GM19397 (cell line): ENCODE data around the gene CLK1.
A peak's percentile ranks its signal among the peaks of the same experiment; 100 is the strongest.
"Not testable (repeated sequence)": the region's sequence is repeated elsewhere in the genome, so short reads cannot be mapped to it uniquely, and the experiment has no call there.

Experiments used
- ATAC-seq: cut with Tn5 transposase; IDR thresholded peaks from one replicate; pipeline ENCODE4 v1.9.1; 2021; ENCODE audit warnings: mild to moderate bottlenecking, moderate library complexity; ENCODE audit not compliant: unreplicated experiment

Gene CLK1

GRCh38 chr2:200851398-200852248 lies 12.8 kb downstream of the CLK1 start:
- ATAC-seq = no peak

DNA sequence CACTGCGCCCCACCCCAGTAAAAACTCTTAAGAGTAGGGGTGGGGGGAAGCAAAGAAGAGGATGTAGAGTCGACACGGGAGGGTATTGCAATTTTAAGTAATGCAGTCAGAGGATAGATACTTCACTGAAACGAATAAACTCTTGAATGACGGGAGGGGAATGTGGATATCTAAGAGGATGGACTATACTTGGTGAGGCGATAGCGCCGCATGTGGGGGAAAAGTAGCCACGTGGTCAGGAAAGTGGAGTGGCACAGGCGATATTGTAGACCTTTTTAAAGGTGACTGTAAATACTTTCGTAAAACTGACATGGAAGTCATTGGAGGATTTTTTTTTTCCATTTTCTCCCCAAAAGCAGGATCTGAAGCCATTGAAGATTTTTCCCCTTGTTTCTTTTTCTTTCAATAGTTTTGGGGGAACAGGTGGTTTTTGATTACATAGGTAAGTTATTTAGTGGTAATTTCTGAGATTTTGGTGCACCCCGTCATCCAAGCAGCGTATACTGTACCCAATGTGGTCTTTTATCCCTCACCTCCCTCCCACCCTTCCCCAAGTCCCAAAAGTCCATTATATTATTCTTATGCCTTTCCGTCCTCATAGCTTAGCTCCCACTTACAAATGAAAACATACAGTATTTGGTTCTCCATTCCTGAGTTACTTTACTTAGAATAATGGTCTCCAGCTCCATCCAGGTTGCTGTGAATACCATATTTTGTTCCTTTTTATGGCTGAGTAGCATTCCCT lies 13.8 kb downstream of the CLK1 start:
- ATAC-seq = no peak

GRCh38 chr2:200847939-200848338 lies 16.5 kb downstream of the CLK1 start:
- no peak for ATAC-seq

- ATAC-seq = no peak
Observed at GRCh38 chr2:200847269-200847668, 17.2 kb downstream of the CLK1 start.

- no peak for ATAC-seq
Observed at GRCh38 chr2:200845669-200846325, 18.7 kb downstream of the CLK1 start.

GRCh38 chr2:200845194-200845593 lies 19.3 kb downstream of the CLK1 start:
- no peak for ATAC-seq

DNA sequence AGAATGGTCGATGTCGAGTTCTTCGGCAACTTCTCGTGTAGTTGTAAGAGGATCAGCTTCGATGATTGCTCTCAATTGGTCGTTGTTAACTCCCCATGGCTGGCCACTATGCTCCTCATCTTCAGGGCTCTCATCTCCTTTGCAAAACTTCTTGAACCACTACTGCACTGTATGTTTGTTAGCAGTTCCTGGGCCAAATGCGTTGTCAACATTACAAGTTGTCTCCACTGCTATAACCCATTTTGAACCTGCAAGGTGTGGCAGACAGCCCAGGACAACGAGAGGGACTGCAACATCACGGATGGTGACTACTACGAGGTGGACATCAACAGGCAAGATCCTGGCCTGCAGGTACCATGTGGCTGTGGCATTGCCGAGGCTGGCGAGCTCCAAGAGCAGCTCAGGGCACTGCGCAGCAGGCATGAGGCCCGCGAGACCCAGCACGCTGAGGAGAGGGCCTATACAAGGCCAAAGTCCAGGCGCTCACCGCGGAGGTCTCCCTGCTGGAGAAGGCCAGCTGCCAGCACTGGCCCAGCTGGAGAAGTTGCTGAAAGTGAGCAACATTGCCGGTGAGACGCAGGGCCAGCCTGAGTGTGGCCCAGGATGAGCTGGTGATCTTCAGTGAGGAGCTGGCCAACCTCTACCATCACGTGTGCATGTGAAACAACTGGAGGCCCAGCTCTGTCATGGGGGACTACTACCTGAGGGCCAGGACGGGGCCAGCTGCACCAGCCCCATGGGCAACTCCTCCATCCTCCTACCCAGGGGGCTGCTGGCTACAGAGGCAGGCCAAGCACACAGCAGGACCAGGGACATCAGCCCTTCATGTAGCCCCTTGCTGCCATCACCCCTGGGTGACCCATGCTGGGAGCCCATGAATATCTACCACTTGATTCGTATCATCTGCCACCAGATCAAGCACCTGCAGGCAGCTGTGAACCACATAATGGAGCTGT lies 20.2 kb downstream of the CLK1 start:
- no peak for ATAC-seq

GRCh38 chr2:200839513-200839912 lies 24.9 kb downstream of the CLK1 start:
- ATAC-seq = no peak

GRCh38 chr2:200834701-200835100 lies 29.8 kb downstream of the CLK1 start:
- no peak for ATAC-seq

DNA sequence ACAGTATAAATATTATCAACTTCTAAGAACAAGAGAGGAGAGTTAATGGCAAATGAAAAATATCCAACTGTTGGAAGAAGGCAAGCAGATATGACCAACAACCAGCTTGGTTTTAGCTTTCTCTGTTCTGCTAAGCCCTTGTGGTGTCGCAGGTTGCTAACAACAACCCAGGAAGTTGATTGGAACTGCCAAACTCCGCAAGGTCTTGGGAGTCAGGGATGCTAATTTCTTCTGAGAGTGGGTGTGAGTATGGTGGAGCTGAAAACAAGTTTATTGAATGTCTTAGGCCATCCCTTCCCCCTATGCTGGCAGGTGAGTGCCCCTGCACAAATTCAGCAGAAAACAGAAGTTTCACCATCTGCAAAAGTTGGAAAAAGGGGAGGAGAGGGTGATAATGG lies 35.2 kb downstream of the CLK1 start:
- ATAC-seq = no peak

DNA sequence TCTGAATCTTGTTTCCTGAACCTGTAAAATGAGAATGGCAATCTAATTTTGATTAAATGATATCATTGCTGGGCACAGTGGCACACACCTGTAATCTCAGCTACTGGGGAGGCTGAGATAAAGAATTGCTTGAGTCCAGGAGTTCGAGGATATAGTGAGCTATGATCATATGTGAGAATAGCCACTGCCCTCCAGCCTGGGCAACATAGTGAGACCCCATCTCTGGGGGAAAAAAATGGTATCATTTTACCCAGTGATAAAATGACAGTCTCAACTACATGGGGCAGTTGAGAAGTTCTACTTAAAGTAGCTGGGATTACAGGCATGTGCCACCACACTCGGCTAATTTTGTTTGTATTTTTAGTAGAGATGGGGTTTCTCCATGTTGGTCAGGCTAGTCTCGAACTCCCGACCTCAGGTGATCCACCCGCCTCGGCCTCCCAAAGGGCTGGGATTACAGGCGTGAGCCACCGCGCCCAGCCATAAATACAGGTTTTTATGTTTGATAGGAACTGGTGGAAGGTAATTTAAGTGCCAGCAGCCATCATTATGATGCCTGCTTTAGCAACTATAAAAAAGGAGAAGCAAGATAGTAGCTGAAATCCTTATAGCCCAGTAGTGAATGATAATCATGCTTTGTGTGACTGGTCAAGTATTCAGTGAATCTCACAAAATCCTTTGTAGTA lies 35.7 kb downstream of the CLK1 start:
- ATAC-seq = no peak

GRCh38 chr2:200828104-200828503 lies 36.4 kb downstream of the CLK1 start:
- ATAC-seq = no peak

DNA sequence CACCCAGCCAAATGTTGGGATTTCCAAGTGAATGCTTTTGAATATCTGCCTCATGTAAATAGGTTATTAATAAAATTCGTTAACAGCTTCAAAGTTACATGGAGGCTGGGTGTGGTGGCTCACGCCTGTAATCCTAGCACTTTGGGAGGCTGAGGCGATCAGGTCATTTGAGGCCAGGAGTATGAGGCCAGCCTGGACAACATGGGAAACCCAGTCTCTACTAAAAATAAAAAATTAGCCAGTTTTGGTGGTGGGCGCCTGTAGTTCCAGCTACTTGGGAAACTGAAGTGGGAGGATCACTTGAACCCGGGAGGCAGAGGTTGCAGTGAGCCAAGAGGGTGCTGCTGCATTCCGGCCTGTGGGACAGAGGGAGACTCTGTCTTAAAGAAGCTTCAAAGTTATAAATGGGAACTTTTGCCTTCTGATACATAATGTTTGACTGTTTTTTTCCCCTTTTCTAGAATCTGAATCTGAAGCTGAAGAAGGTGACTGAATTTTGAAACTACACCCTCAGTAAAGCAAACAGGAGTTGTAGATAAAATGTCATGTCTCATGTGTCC lies 42.7 kb downstream of the CLK1 start:
- ATAC-seq = no peak

- ATAC-seq = no peak
Observed at GRCh38 chr2:200820573-200821234, 43.8 kb downstream of the CLK1 start.

DNA sequence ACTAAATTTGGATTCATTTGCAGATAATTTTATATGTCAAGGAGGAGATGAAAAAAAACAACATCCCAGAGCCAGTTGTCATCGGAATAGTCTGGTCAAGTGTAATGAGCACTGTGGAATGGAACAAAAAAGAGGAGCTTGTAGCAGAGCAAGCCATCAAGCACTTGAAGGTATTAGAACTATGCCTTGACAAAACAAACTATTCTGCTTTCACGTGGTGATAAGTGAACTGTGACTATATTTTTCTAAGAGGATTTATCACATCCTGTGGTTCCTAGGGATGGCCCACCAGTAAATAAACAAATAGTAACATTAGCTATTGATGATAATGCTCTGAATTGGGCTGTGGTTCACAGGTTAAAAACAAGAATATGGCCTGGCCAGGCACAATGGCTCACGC lies 45.7 kb downstream of the CLK1 start:
- ATAC-seq = not testable (repeated sequence)

DNA sequence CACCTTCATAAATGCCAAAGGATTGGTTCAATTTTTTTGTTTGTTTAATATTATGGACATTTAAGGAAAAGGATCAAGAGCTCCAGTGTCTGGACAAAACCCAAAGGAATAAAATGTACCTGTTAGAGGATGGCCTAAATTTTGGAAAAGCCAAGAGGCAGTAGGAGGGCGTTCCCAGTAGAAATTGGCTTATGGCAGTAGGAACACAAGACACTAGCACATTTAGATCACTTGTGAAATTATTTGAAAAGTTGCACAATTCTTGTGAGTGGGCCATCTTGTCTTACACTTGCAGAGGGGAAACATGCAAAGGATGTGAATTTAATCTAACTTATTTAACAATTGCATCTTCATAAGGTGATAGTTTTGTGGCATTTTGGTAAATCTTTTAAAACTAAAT lies 49.5 kb downstream of the CLK1 start:
- ATAC-seq = no peak

DNA sequence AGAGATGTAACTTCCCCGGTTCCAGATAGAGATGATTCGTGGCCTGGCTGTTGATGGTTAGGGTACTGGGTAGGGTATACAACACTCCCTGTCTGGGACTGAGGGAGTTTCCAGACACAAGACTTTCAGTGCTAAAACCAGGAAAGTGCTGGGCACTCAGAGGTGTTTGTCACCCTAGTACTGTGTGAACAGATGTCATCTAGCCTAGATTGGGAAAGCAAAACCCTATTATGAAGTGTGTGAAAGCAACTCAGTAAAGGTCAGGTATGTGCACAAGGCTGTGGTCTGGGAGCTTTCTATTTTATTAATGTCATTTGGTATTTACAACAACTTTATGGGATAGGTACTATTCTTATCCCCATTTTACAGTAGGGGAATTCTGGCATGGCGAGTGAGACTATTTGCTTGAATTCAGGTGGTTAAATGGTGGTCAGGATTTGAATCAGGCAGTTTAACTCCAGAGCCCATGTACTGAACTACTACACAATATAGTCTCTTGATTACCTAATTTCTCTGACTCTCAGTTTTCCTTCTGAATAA lies 50.1 kb downstream of the CLK1 start:
- no peak for ATAC-seq

DNA sequence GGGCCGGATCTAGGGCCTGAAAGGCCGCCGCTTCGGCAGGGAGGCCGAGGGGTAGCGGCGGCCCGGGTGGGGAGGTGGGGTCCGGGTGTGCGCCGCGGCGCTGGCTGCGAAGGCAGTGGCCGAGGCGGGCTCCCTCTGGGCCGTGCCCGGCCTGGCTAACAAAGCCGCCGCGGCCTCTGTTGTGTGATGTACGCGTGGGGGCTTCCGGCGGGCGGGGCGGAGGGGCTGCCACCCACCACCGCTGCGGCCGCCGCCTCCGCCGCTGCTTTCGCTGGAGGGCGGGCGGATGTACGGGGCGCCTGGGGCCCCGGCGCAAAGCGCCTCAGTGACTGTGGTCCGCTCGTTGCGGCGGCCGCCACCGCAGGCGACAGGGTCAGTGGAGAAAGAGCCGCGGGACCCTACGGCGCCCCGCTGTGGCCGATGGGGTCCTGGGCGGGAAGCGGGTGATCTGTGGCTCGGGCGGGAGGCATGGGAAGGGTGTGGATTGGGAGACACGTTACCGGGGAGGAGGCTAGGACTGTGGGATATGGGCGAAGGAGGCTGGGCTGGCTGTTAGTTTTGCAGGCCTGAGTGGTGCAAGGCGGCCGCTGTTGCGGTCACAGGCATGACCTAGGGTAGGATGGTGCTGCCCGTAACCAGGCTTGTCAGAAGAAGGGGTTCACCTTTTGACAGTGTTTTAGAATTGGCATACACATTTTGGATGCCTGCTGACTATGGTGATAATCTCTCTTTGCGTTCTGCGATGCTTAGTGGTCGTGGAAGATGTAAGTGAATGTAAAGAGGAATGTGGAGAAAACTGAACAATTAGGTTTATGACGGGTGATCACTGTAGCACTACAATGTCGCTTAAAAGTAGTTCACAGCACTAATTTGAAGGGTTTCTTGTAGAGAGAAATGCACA lies 52.1 kb downstream of the CLK1 start:
- peak; percentile 41 for ATAC-seq
